BLaER1 treated with 17β-estradiol and CSF1 and Interleukin-3, amounts not matched to agents 10 nM and 100 nM (cell line): Measurements from ENCODE around the gene UQCRC1.

Experiments used
- H3K27ac ChIP-seq, 11 experiments: shearing (Covaris generic); formaldehyde crosslinking; 2 replicates each; pipeline ENCODE4 v1.8.1; 2022
- H3K27me3 ChIP-seq, 11 experiments: shearing (Covaris generic); formaldehyde crosslinking; 2 replicates each; pipeline ENCODE4 v1.8.1; 2022
- H3K36me3 ChIP-seq, 11 experiments: shearing (Covaris generic); formaldehyde crosslinking; 2 replicates each; pipeline ENCODE4 v1.8.1; 2022
- H3K4me1 ChIP-seq, 10 experiments: shearing (Covaris generic); formaldehyde crosslinking; 2 replicates each; pipeline ENCODE4 v1.8.1; 2022
- H3K4me2 ChIP-seq, 11 experiments: shearing (Covaris generic); formaldehyde crosslinking; 2 replicates each; pipeline ENCODE4 v1.8.1; 2022
- H3K4me3 ChIP-seq, 10 experiments: shearing (Covaris generic); formaldehyde crosslinking; 2 replicates each; pipeline ENCODE4 v1.8.1; 2022
- H3K9ac ChIP-seq, 11 experiments: shearing (Covaris generic); formaldehyde crosslinking; 2 replicates each; pipeline ENCODE4 v1.8.1; 2022
- H3K9me3 ChIP-seq, 11 experiments: shearing (Covaris generic); formaldehyde crosslinking; replicated peaks in 1 of 11; 2 replicates each; pipeline ENCODE4 v1.8.1; 2022
- H4K20me1 ChIP-seq, 11 experiments: shearing (Covaris generic); formaldehyde crosslinking; 2 replicates each; pipeline ENCODE4 v1.8.1; 2022
- Cebpa-rat ChIP-seq, 11 experiments: shearing (Covaris generic); IDR thresholded peaks; 2 replicates each; pipeline ENCODE4 v1.8.1; 2022

Gene UQCRC1

GRCh38 chr3:48650723-48651122 lies 41.3 kb upstream of the UQCRC1 start:
- no peak overlapping the region for H3K4me3 ChIP-seq
- no peak overlapping the region for H3K4me2 ChIP-seq
- H3K9me3 ChIP-seq: no peaks in the 10 kb centered on the region
- no peak overlapping the region for H3K9ac ChIP-seq
- peaks cover 0 to 7% (median 0%) of the 10 kb centered on the region in 11 experiments; a peak in 3 of 22 replicates for H3K27me3 ChIP-seq
- H3K27ac ChIP-seq: no peak overlapping the region
- H3K36me3 ChIP-seq: no peaks in the 10 kb centered on the region
- TF ChIP-seq Cebpa-rat (IDR thresholded peaks at IDR 0.05): no peak
- peaks cover 0 to 18% (median 0%) of the 10 kb centered on the region in 11 experiments; a peak in 3 of 22 replicates for H4K20me1 ChIP-seq
- H3K4me1 ChIP-seq: peaks cover 0 to 14% (median 5%) of the 10 kb centered on the region in 10 experiments; a peak in 12 of 20 replicates

DNA sequence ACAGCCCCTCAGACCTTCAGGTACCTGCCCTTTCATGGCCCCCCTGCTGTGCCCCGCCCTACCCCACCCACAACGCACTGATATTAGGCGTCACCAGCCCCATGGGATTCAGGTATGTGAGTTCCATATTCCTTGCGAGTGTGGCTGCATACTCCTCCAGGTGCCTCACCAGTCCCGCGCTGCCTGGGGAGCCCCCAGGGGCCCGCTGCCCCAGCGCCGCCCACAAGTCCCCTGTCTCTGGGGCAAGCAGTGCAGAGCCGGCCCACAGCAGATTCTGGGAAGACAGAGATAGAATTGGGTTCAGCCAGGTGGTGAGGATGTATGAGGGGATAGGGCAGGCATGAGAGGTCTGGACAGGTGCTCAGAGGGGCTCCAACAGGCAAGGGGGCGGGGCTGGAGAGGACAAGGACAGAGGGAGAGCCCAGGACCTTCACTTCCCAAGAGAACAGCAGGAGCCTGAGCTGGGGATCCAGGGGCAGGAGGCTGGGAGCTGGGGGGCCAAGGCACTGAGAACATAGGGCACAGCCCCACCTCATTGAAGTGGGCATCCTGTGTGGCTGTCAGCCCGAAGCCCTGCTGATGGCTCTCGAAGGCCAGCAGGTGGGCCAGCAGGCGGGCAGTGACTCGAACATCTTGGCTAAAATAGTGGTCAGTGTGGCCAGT lies 38.9 kb upstream of the UQCRC1 start:
- Histone ChIP-seq H3K36me3 (no peaks in the 10 kb centered on the region), H3K27me3 (no peaks in the 10 kb centered on the region), H3K4me3 (no peak overlapping the region), H3K4me1 (peaks cover 0 to 4% (median 0%) of the 10 kb centered on the region in 10 experiments; a peak in 1 of 20 replicates), H4K20me1 (peaks cover 0 to 10% (median 0%) of the 10 kb centered on the region in 11 experiments; a peak in 2 of 22 replicates), H3K9ac (no peak overlapping the region), H3K4me2 (no peak overlapping the region), H3K9me3 (no peaks in the 10 kb centered on the region), H3K27ac (no peak overlapping the region)
- no peak for TF ChIP-seq Cebpa-rat (IDR thresholded peaks at IDR 0.05)

DNA sequence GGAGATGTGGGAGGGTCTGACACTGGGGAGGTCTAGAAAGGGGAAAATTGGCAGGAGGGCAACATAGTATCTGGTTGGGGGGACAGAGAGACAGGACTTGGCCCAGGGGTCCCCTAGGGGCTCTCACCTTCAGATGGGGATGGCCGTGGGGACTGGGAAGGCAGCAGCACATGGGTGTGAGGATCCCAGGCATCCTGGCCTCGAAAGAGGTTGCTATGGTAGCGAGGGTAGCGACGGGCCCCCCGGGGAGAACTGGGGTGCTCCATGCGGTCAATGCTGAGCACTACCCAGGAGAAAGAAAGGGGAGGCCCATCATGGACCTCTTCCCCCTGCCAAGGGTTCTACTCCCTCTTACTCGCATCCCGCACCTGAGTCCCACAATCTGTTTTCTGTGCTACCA lies 38.3 kb upstream of the UQCRC1 start:
- H3K4me1 ChIP-seq: no peaks in the 10 kb centered on the region

DNA sequence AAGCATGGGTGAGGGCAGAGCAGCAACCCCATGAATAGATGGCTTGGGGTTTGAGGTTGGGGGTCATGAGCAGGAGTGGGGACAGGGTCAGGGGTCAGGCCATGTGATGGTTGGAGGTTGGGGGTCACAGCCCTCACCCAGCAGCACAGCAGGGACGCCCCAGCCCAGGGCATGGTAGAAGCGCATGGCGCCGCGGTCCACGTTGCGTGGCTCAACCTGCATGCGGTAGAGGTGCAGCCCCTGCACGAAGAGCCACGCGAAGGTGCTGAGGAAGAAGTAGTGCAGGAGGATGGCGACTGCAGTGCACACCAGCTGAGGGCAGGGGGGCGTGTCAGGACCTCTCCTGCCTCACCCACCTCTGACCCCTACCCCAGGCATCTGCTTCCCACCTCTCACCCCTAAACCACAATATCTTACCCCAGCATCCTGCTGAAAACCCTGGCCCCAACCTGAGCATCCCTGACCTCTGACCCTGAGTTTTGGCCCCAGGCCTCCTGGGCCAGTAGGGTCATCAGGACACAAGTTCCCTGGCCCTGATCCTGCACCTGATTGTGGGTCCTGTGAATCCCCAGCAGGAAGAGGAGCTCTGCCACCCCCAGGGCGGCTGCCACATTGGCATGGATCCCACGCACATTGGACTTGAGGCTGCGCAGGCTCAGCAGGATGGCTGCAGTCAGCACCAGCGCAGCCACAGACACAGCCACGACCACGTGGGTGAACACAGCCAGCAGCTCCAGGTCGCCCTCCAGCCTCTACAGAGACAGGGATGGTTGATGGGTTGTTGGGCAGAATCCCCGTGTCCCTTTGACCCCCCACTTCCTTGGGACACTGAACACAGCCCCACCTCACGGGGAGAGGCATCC lies 35.7 kb upstream of the UQCRC1 start:
- H3K27ac ChIP-seq: no peak overlapping the region
- H3K36me3 ChIP-seq: no peaks in the 10 kb centered on the region
- H3K9ac ChIP-seq: no peak overlapping the region
- no peak for TF ChIP-seq Cebpa-rat (IDR thresholded peaks at IDR 0.05)
- no peaks in the 10 kb centered on the region for H3K9me3 ChIP-seq
- no peaks in the 10 kb centered on the region for H3K27me3 ChIP-seq
- peaks cover 0 to 15% (median 0%) of the 10 kb centered on the region in 11 experiments; a peak in 2 of 22 replicates for H4K20me1 ChIP-seq
- H3K4me3 ChIP-seq: no peak overlapping the region
- H3K4me1 ChIP-seq: no peaks in the 10 kb centered on the region
- H3K4me2 ChIP-seq: no peak overlapping the region

More for the DNA sequence above, 38.3 kb upstream of the UQCRC1 start:
- Histone ChIP-seq H3K9ac (no peak overlapping the region), H3K4me3 (no peak overlapping the region), H3K9me3 (no peaks in the 10 kb centered on the region), H3K4me2 (no peak overlapping the region), H3K27ac (no peak overlapping the region), H4K20me1 (peaks cover 0 to 11% (median 0%) of the 10 kb centered on the region in 11 experiments; a peak in 2 of 22 replicates), H3K27me3 (no peaks in the 10 kb centered on the region), H3K36me3 (no peaks in the 10 kb centered on the region)
- TF ChIP-seq Cebpa-rat (IDR thresholded peaks at IDR 0.05): no peak

- Histone ChIP-seq H4K20me1 (peaks cover 0 to 15% (median 0%) of the 10 kb centered on the region in 11 experiments; a peak in 2 of 22 replicates), H3K27me3 (no peaks in the 10 kb centered on the region), H3K9me3 (no peaks in the 10 kb centered on the region), H3K4me1 (peaks cover 0 to 11% (median 0%) of the 10 kb centered on the region in 10 experiments; a peak in 1 of 20 replicates), H3K27ac (no peak overlapping the region), H3K36me3 (no peaks in the 10 kb centered on the region), H3K4me3 (no peak overlapping the region), H3K4me2 (no peak overlapping the region), H3K9ac (no peak overlapping the region)
- no peak for TF ChIP-seq Cebpa-rat (IDR thresholded peaks at IDR 0.05)
These were observed 33.2 kb upstream of the UQCRC1 start for GRCh38 chr3:48642605-48643004.

GRCh38 chr3:48641396-48641795 lies 31.9 kb upstream of the UQCRC1 start:
- no peak for TF ChIP-seq Cebpa-rat (IDR thresholded peaks at IDR 0.05)
- Histone ChIP-seq H3K9ac (no peak overlapping the region; a peak in 2 of 22 replicates), H3K27ac (no peak overlapping the region), H4K20me1 (peaks cover 0 to 15% (median 0%) of the 10 kb centered on the region in 11 experiments; a peak in 2 of 22 replicates), H3K27me3 (no peaks in the 10 kb centered on the region), H3K36me3 (no peaks in the 10 kb centered on the region), H3K4me3 (no peak overlapping the region), H3K4me1 (peaks cover 4 to 23% (median 10%) of the 10 kb centered on the region in 10 experiments), H3K9me3 (no peaks in the 10 kb centered on the region), H3K4me2 (no peak overlapping the region)

DNA sequence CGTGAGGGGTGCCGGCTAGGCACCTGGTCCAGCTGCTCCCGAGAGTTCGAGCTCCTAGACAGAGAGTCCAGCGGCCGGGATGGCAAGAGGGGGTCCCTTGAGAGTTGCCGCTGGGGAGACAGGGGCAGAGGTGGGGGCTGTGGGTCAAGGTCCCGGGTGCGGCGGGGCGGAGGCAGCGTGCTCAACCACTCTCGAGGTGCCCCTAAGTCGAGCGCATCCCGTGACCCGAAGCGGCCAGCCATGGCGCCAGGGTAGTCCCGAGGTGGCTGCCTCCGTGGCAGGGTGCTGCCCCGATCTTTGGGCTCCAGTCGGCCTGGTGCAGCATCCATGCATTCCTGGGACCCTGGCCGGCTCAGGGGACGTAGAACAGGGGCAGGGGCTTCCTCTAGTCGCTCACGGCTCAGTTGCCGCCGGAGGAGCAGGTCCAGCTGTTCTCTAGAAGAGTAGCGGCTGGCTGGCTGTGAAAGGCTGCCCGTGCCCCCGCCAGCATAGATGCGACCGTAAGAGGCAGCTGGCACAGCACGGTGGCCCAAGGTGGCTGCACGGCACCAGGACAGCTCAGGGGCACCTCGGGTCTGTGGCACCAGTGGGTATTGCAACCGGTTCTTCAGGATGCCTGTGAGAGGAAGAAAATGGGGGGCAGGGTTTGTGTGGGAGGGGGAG lies 30.6 kb upstream of the UQCRC1 start:
- H3K27me3 ChIP-seq: no peaks in the 10 kb centered on the region
- no peak overlapping the region for H3K9ac ChIP-seq
- no peak overlapping the region for H3K4me2 ChIP-seq
- H3K4me3 ChIP-seq: no peak overlapping the region
- no peaks in the 10 kb centered on the region for H3K9me3 ChIP-seq
- H3K27ac ChIP-seq: no peak overlapping the region
- TF ChIP-seq Cebpa-rat (IDR thresholded peaks at IDR 0.05): no peak
- H3K36me3 ChIP-seq: no peaks in the 10 kb centered on the region
- H3K4me1 ChIP-seq: peaks cover 10 to 32% (median 17%) of the 10 kb centered on the region in 10 experiments
- H4K20me1 ChIP-seq: peaks cover 0 to 10% (median 0%) of the 10 kb centered on the region in 11 experiments; a peak in 2 of 22 replicates

- Histone ChIP-seq H4K20me1 (peaks cover 0 to 28% (median 15%) of the 10 kb centered on the region in 11 experiments; a peak in 15 of 22 replicates), H3K27ac (no peak overlapping the region), H3K4me1 (peaks cover 23 to 47% (median 32%) of the 10 kb centered on the region in 10 experiments), H3K27me3 (no peaks in the 10 kb centered on the region), H3K36me3 (peaks cover 5 to 18% (median 13%) of the 10 kb centered on the region in 11 experiments; a peak in 19 of 22 replicates), H3K9me3 (no peaks in the 10 kb centered on the region), H3K9ac (no peak overlapping the region), H3K4me2 (peak overlapping the region in 5 of 11 experiments; percentile 88 to 99 (median 98); a peak in 4 of 22 replicates), H3K4me3 (no peak overlapping the region)
- no peak for TF ChIP-seq Cebpa-rat (IDR thresholded peaks at IDR 0.05)
These were observed 27.9 kb upstream of the UQCRC1 start for GRCh38 chr3:48637305-48637704.
